SK-N-SH treated with all-trans-retinoic acid at 6 μM for 48 hours (cell line): ENCODE data around the gene TMIE.

Experiments used
- ATAC-seq: fragments of 200-7000 bp; cut with Tn5 transposase; 3 replicates; pipeline ENCODE4 v1.9.1; 2020; ENCODE audit warnings: mild to moderate bottlenecking, moderate library complexity
- BACH2 ChIP-seq: fragments of 250-450 bp; sonication (Bioruptor Pico); IDR thresholded peaks from 2 replicates; pipeline ENCODE4 v1.9.0; 2021; ENCODE audit warnings: mild to moderate bottlenecking, borderline replicate concordance
- CREB5 ChIP-seq: fragments of 250-450 bp; sonication (Bioruptor Pico); IDR thresholded peaks from 2 replicates; pipeline ENCODE4 v1.5.1; 2020; ENCODE audit warnings: low read depth, mild to moderate bottlenecking, moderate library complexity
- CSDC2 ChIP-seq: fragments of 250-450 bp; sonication (Bioruptor Pico); IDR thresholded peaks from 2 replicates; pipeline ENCODE4 v1.5.0; 2020; ENCODE audit warnings: mild to moderate bottlenecking, moderate library complexity
- CSRNP3 ChIP-seq: fragments of 250-450 bp; sonication (Bioruptor Pico); IDR thresholded peaks from 2 replicates; pipeline ENCODE4 v1.5.1; 2021; ENCODE audit warnings: mild to moderate bottlenecking, moderate library complexity
- ESRRG ChIP-seq: fragments of 250-450 bp; sonication (Bioruptor Pico); IDR thresholded peaks from 2 replicates; pipeline ENCODE4 v1.6.1; 2021; ENCODE audit warnings: mild to moderate bottlenecking
- GLIS3 ChIP-seq: fragments of 250-450 bp; sonication (Bioruptor Pico); IDR thresholded peaks from 2 replicates; pipeline ENCODE4 v1.5.0; 2020; ENCODE audit warnings: mild to moderate bottlenecking, moderate library complexity
- ISL1 ChIP-seq: fragments of 250-450 bp; sonication (Bioruptor Pico); IDR thresholded peaks from 2 replicates; pipeline ENCODE4 v2.1.2; 2022; ENCODE audit warnings: mild to moderate bottlenecking, moderate library complexity
- OSR1 ChIP-seq: fragments of 250-450 bp; sonication (Bioruptor Pico); IDR thresholded peaks from 2 replicates; pipeline ENCODE4 v1.8.0; 2022; ENCODE audit warnings: moderate library complexity, mild to moderate bottlenecking, inconsistent platforms
- PATZ1 ChIP-seq: fragments of 250-450 bp; sonication (Bioruptor Pico); IDR thresholded peaks from 2 replicates; pipeline ENCODE4 v1.8.0; 2020; ENCODE audit warnings: mild to moderate bottlenecking, moderate library complexity, borderline replicate concordance
- POU6F1 ChIP-seq: fragments of 250-450 bp; sonication (Bioruptor Pico); IDR thresholded peaks from 2 replicates; pipeline ENCODE4 v1.8.0; 2021; ENCODE audit warnings: low read depth, mild to moderate bottlenecking, moderate library complexity, borderline replicate concordance
- PPARA ChIP-seq: fragments of 250-450 bp; sonication (Bioruptor Pico); IDR thresholded peaks from 2 replicates; pipeline ENCODE4 v1.5.0; 2020; ENCODE audit warnings: mild to moderate bottlenecking, borderline replicate concordance
- RARB ChIP-seq: fragments of 250-450 bp; sonication (Bioruptor Pico); IDR thresholded peaks from 2 replicates; pipeline ENCODE4 v1.8.0; 2021; ENCODE audit warnings: mild to moderate bottlenecking, moderate library complexity
- SNAI2 ChIP-seq: fragments of 250-450 bp; sonication (Bioruptor Pico); IDR thresholded peaks from 2 replicates; pipeline ENCODE4 v1.5.0; 2020; ENCODE audit warnings: mild to moderate bottlenecking, moderate library complexity
- TCF4 ChIP-seq: fragments of 250-450 bp; sonication (Bioruptor Pico); IDR thresholded peaks from 2 replicates; pipeline ENCODE4 v1.8.0; 2021; ENCODE audit warnings: mild to moderate bottlenecking, moderate library complexity, borderline replicate concordance
- TOX ChIP-seq: fragments of 250-450 bp; sonication (Bioruptor Pico); IDR thresholded peaks from 2 replicates; pipeline ENCODE4 v1.8.0; 2021; ENCODE audit warnings: mild to moderate bottlenecking, moderate library complexity, borderline replicate concordance
- TSHZ2 ChIP-seq: fragments of 250-450 bp; sonication (Bioruptor Pico); IDR thresholded peaks from 2 replicates; pipeline ENCODE4 v1.5.0; 2020; ENCODE audit warnings: mild to moderate bottlenecking, moderate library complexity
- ZC3H10 ChIP-seq: fragments of 250-450 bp; sonication (Bioruptor Pico); IDR thresholded peaks from 2 replicates; pipeline ENCODE4 v1.5.1; 2021; ENCODE audit warnings: mild to moderate bottlenecking, moderate library complexity
- ZFP3 ChIP-seq: fragments of 250-450 bp; sonication (Bioruptor Pico); IDR thresholded peaks from 2 replicates; pipeline ENCODE4 v1.5.0; 2020; ENCODE audit warnings: mild to moderate bottlenecking, moderate library complexity
- ZFP30 ChIP-seq: fragments of 450-650 bp; formaldehyde crosslinking; IDR thresholded peaks from 2 replicates; pipeline ENCODE4 v1.5.0; 2022; ENCODE audit warnings: mild to moderate bottlenecking, moderate library complexity
- ZNF565 ChIP-seq: fragments of 450-650 bp; formaldehyde crosslinking; conservative IDR thresholded peaks from 2 replicates; pipeline ENCODE4 v1.5.0; 2020; ENCODE audit warnings: low read depth, mild to moderate bottlenecking, moderate library complexity
- ZNF70 ChIP-seq: fragments of 450-650 bp; formaldehyde crosslinking; IDR thresholded peaks from 2 replicates; pipeline ENCODE4 v1.5.0; 2020; ENCODE audit warnings: mild to moderate bottlenecking, moderate library complexity
- ZNF8 ChIP-seq: fragments of 450-650 bp; formaldehyde crosslinking; IDR thresholded peaks from 2 replicates; pipeline ENCODE4 v1.5.0; 2020; ENCODE audit warnings: mild to moderate bottlenecking, moderate library complexity

The TMIE gene

GRCh38 chr3:46742992-46743585 is 41.9 kb downstream of the TMIE start:
- TF ChIP-seq CSDC2 (CRISPR knock-in tag) (no peak), SNAI2 (CRISPR knock-in tag) (no peak), TOX (no peak), ZC3H10 (no peak), TCF4 (CRISPR knock-in tag) (no peak), PATZ1 (CRISPR knock-in tag) (no peak), CREB5 (CRISPR knock-in tag) (no peak), ISL1 (no peak), RARB (CRISPR knock-in tag) (no peak), BACH2 (CRISPR knock-in tag) (no peak), ZFP30 (no peak), ESRRG (CRISPR knock-in tag) (no peak), TSHZ2 (CRISPR knock-in tag) (no peak), ZNF70 (CRISPR knock-in tag) (no peak)
- ATAC-seq: no peak

GRCh38 chr3:46746711-46747110 is 45.5 kb downstream of the TMIE start:
- ATAC-seq: no peak
- TF ChIP-seq ZFP30 (no peak), PPARA (CRISPR knock-in tag) (no peak), CSRNP3 (CRISPR knock-in tag) (no peak), ZNF565 (CRISPR knock-in tag) (no peak), ZNF8 (no peak), PATZ1 (CRISPR knock-in tag) (no peak), ISL1 (no peak), ZFP3 (CRISPR knock-in tag) (no peak), RARB (CRISPR knock-in tag) (no peak), ESRRG (CRISPR knock-in tag) (no peak), BACH2 (CRISPR knock-in tag) (no peak), CREB5 (CRISPR knock-in tag) (no peak), TSHZ2 (CRISPR knock-in tag) (no peak), CSDC2 (CRISPR knock-in tag) (no peak), GLIS3 (no peak), OSR1 (no peak), TCF4 (CRISPR knock-in tag) (no peak), SNAI2 (CRISPR knock-in tag) (no peak), TOX (no peak), POU6F1 (CRISPR knock-in tag) (no peak)
